AG08395 (cell line): Measurements from ENCODE around the gene POLR1B.
A peak's percentile ranks its signal among the peaks of the same experiment; 100 is the strongest.
"Not testable (repeated sequence)": the region's sequence is repeated elsewhere in the genome, so short reads cannot be mapped to it uniquely, and the experiment has no call there.

Experiments
- DNase-seq: peaks from one replicate; pipeline ENCODE4 v3.0.0; 2012; ENCODE audit warnings: mixed read lengths, low spot score

POLR1B gene

DNA sequence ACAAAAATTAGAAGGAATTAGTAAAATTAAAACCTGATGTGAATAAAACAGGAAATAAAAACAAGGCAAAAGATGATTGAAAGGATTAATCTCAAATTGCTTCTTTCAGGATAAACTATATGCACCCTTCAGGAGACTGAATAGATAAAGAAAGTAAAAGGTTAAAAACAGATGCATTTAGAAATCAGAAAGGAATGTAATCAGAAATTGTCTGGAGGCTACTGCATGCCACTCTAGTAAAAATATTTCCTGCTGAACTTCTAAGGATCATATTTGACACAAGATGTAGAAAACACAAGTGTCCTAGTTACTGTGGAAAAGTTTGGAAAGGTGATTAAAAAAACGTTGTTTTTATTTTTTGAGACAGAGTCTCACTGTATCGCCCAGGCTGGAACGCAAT lies 58.4 kb downstream of the POLR1B start:
- DNase-seq: no peak

DNA sequence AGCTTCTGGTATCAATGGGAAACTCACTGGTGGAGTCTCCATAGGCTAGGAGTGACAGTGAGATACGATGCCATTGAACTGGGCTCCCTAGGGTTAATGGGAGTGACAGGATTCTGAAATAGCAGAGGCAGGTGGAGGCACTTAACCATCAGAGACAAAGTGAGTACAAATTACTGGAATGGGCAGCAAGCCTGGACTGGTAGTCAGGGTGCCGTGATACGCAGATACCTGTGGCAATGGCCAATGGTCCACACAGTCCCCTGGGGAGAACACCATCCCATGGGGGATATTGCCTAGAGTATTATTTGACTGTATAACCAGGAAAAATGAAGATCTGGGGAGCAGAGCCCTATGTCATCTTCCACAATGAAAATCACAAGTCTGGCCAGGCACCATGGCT lies 59.5 kb downstream of the POLR1B start:
- no peak for DNase-seq

DNA sequence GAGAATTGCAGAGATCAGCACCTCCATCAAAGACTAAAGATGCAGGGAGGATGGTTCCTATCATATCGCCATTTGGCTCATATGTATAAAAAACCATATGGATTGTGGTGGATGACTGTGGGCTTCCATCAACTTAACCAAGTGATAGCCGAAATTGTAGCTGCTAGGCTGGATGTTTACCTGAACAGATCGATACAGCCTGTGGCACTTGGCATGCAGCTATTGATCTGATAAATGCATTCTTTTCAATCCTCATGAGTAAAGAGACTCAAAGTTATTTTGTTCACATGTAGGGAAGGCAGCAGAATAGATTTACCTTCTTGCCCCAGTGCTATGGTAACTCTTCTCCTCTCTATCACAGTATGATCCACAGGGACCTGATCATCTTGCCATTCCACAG lies 60.7 kb downstream of the POLR1B start:
- DNase-seq: no peak

DNA sequence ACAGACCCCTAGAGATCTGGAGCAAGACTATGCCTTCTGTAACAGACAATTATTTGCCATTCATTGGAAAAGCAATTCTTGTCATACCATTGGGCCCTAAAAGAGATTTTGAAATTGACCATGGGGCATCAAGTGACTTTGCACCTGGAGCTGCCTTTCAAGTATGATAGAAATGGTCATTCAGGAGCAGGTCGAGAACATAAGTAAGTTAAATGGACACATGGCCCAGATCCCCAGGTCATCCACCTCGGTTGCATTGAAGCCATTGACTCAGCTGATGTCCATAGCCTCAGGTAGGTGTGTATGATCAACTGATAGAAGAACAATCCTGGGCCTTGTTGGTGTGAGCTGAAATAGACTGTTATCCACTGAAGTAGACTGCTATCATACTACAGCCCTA lies 61.5 kb downstream of the POLR1B start:
- DNase-seq: no peak

DNA sequence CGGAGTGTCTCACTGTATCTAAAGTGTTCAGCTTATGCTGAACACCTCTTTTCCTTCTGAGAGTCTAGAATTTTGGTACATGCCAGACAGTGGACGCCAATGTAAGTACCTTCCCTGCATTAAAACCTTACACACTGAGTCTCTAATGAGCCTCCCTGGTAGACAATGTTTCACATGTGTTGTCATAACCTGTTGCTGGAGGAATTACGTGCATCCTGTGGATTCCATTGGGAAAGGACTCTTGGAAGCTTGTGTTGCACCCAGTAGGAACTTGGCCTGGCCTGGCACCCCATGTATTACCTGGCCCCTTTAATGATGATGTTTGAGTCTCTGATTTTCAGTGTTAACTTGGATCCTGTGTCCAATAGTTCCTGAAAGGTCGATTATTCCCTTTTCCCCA lies 62.7 kb downstream of the POLR1B start:
- no peak for DNase-seq

DNA sequence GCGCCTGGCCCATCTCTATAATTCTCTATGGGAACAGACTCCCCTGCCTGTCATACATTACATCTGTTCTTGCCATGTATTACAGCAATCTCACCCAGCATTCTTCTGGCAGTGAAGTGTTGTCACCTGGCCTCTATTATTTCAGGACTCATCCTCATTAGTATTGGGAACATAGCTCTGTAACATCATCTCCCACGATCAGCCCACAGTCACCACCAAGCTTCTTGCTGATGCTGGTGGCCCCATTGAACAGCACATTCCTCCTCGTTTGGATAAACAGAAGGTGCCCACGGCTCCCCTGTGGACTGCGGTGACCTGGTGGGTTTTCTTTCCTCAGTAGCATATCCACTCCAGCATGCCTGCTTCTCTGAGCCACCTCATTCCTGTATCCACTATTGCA lies 63.7 kb downstream of the POLR1B start:
- DNase-seq: no peak

DNA sequence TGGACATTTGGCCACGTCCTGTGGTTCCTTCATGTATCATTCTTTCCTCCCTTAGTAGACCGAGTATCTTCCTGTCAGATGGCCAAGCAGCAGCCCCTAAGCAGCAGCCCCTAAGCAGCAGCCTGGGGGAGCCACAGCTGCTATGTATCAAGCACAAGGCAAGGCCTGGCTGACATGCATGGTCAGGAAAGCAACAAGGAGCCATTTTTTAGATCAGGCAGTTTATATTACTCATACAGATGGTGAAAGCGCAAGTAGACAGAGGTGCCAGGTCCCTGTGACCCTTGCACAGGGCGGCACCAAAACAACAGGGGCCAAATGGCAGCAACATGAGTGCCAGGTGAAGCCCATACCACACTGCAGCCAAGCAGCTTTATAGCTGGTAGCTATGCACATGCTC lies 64.3 kb downstream of the POLR1B start:
- no peak for DNase-seq

DNA sequence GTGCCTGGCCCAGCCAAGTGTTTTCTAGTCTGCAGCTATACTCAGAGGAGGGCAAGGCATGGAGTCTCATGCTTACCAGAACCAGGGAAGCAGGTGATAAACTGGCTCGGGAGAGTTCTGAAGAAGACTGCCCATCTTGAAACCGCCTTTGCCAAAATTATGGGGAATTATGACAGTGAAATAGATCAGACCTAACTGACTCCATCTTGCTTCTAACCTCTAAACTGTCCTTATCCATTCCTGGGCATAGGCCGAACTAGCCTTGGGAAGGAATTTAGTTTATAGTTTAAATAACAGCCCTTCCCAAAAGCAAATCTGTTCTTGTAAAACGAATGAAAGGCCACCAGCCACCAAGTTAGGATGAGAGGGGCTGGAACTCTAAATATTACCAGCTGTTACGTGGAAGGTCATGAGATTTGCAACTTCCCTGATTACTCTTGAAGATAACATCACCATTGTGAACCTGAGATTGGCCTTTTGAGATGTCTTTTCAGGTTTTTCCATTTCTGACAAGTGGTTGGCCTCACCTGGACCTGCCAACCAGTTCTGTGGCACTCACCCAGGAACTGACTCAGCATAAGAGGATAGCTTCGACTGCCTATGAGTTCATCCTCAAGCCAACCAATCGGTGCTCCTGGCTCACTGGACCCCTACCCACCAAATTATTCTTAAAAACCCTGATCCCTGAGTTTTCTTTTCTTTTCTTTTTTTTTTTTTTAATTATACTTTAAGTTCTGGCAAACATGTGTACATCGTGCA lies 65.6 kb downstream of the POLR1B start:
- no peak for DNase-seq

DNA sequence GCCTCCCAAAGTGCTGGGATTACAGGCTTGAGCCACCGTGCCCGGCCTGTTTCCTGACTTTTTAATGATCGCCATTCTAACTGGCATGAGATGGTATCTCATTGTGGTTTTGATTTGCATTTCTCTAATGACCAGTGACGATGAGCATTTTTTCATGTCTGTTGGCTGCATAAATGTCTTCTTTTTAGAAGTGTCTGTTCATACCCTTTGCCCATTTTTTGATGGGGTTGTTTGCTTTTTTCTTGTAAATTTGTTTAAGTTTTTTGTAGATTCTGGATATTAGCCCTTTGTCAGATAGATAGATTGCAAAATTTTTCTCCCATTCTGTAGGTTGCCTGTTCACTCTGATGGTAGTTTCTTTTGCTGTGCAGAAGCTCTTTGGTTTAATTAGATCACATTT lies 67.1 kb downstream of the POLR1B start:
- not testable (repeated sequence) for DNase-seq

DNA sequence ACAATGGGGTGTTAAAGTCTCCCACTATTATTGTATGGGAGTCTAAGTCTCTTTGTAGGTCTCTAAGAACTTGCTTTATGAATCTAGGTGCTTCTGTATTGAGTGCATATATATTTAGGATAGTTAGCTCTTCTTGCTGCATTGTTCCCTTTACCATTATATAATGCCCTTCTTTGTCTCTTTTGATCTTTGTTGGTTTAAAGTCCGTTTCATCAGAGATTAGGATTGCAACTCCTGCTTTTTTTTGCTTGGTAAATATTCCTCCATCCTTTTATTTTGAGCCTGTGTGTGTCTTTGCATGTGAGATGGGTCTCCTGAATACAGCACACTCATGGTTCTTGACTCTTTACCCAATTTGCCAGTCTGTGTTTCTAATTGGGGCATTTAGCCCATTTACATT lies 70.0 kb downstream of the POLR1B start:
- DNase-seq: not testable (repeated sequence)

DNA sequence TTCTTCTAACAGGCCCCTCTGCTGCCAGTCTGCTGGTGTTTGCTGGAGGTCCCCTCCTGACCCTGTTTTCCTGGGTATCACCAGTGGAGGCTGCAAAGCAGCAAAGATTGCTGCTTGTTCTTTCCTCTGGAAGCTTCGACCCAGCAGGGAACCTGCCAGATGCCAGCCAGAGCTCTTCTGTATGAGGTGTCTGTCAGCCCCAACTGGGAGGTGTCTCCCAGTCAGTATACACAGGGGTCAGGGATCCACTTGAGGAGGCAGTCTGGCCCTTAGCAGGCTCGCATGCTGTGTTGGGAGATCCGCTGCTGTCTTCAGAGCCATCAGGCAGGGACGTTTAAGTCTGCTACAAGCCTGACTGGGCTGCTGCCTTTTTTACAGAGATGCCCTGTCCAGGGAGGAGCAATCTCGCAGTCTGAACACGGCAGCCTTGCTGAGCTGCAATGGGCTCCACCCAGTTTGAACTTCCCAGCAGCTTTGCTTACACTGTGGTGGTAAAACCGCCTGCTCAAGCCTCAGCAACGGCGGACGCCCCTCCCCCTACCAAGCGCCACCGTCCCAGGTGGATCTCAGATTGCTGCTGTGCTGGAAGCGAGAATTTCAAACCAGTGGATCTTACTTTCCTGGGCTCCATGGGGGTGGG lies 72.1 kb downstream of the POLR1B start:
- DNase-seq: no peak

DNA sequence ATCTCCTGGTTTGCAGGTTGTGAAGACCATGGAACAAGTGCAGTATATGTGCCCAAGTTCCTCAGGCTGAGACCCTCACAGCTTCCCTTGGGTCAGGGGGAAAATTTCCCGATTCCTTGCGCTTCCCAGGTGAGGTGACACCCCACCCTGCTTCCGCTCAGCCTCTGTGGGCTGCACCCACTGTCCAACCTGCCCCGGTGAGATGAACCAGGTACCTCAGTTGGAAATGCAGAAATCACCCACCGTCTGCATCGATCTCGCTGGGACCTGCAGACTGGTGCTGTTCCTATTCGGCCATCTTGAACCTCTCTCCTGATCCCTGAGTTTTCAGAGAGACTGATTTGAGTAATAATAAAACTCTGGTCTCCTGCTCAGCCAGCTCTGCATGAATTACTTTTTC lies 72.8 kb downstream of the POLR1B start:
- no peak for DNase-seq

DNA sequence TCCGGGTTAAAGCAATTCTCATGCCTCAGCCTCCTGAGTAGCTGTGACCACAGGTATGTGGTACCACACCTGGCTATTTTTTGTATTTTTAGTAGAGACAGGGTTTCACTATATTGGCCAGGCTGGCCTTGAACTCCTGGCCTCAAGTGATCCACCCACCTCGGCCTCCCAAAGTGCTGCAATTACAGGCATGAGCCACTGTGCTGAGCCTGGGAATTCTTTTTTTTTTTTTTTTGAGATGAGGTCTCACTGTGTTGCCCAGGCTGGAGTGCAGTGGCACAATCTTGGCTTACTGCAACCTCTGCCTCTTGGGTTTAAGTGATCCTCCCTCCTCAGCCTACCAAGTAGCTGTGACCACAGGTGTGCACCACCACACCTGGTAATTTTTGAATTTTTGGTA lies 73.5 kb downstream of the POLR1B start:
- not testable (repeated sequence) for DNase-seq

DNA sequence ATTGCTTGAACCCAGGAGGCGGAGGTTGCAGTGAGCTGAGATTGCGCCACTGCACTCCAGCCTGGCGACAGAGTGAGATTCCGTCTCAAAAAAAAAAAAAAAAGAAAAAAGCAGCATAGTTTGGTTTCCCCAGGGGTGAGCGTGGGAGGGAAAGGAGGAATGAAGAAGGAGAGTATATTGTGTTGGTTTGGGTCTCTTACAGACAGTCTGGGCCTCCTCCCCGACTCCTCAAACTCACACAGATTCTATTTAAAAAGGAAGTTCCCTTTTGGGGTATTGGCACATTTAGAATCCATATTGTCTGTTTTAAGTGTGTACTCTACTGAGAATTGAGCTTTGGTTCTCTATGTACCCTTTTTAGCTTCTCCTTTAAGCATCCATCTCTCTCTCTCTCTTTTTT lies 76.1 kb downstream of the POLR1B start:
- no peak for DNase-seq

DNA sequence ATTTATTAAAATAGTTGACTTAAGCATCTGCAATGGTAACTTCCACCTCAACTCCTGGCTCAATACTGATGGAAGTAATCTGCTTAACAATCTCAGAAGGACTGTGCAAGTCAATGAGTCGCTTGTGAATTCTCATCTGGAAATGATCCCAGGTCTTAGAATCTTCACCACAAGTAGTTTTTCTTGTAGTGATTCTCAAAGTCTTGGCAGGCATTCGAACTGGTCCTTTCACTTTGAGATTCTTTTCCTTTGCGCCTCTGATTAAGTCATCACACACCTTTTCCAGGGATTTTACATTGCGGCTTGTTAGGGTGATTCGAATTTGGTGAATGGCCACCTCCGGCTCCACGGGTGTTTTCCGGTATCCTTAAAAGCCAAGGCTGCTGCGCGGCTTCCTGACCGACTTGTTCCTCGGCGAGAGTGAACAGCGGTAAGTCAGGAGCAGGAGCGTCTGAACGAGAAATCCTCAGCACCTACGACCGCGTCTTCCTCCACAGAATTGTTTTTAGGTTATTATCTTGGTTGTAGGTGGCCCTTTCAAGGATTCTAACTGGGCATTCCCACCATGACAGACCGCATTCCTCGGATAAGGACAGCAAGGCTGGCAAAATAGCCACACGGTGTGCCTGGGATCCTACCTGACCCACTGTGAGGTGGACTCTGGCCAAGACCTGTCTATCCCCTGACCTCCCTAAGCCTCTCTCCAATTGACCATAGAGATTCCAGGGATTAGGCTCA lies 79.7 kb downstream of the POLR1B start:
- no peak for DNase-seq

DNA sequence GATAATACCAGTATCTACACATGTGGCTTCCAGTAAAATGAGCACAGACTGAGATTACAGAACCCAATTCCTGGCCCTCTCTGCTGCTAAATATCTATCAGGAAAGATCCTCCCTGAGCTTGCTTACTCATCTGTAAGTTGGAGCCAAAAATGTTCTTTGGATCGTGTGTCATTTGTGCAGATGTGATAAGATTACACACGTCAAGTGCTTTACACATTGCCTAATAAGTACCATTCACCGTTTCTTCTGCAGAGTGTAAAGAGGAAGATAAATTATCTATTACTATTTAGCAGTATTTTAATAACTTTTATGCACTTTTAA lies 80.2 kb downstream of the POLR1B start:
- peak; percentile 75 for DNase-seq

DNA sequence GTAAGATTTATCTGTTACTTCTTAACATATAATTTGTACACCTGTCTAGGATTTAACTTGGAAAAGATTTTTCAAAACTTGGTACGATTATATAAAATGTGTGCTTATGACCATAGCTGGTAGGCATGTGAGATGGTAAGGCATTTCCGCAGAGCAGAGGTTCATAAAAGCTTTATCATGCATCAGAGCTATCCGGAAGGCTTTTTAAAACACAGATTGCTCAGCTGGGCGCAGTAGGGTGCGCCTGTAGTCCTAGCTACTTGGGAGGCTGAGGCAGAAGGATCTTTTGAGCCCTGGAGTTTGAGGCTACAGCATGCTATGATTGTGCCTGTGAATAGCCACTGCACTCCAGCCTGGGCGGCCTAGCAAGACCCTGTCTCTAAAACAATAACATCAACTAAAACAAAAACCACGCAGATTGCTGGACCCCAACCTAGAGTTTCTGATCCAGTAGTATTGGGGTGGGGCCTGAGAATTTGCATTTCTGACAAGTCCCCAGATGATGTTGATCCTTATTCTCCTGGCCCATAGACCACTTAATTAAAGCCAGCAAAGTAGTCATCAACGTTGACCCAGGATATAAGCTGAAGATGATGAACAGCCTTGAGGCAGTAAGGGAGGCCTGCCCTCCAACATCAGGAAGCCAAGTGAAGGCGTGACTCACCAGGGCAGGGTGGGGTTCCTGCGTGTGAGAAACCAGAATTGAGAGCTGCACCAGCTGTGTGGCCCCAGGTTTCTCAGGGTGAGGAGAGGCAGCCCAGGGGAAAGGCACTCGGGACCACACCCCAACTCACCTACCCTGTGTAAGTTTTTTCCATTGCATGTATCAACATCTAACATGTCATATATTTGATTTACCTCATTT lies 81.9 kb downstream of the POLR1B start:
- DNase-seq: peak; percentile 70

DNA sequence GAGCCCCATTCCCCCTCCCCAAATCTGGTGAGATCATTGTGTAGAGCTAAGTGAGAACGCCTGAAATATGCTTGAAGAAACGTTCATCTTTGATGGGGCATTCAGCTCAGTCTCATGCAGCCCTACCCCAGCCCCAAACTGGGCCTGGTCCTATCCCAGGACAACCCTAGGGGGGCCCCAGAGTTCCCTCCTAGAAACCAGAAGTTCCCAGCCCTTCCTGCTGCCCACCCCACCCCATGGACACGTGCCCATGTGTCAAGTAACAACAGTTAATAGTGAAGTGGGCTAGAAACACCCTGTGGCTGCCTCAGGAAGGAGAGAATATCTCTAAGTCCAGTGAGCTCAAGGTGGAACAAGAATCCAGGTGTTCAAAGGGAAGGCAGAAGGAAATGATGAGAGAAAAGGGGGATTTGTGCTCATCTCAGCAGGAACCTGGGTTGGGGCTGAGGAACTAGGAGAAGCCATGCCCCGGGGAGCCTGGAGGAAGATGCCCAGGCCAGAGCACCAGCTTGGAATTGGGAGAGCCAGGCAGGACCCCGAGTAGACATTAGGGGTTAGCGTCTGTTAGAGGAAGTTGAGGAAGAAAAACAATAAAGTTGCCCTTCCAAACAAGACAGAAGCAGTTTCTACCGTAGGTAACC lies 83.3 kb downstream of the POLR1B start:
- DNase-seq: no peak

DNA sequence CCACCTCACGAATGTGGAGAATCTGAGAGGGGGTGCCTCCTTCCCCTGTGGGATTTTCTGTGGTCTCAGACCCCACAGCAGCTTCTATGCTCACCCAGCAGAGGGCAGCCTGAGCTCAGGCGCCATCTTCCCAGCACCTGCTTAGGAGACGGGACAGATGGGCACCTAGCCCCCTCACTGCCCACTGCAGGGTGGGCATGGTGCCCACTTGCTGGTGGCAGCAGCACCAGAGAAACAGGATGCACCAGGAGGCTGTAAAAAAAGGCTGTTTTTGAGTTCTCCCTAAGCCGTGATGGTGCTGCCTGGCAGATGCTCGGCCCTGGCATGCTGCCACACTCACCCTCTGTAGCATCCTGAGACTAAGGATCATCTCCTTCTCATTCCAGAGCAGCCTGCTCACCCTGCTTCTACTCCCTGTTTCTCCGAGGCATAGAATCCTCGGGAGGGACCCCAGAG lies 84.4 kb downstream of the POLR1B start:
- DNase-seq: peak; percentile 56
